Panc1 (cell line): Measurements from ENCODE around the gene RFPL1. TPM values are rescaled to one million over a fixed set of nuclear protein-coding genes. Genes with fewer than 3 reads are reported as not detected.

Experiments used
- ATAC-seq: fragments of 200-7000 bp; cut with Tn5 transposase; 2 replicates; pipeline ENCODE4 v1.9.1; 2020; ENCODE audit warnings: mild to moderate bottlenecking, moderate library complexity
- BruUV-seq: library from RNA; stranded (reverse); fragments of 400-500 nt; replicated peaks from 2 replicates; lab custom pipeline; 2021; lab: Mats Ljungman, UMichigan
- CTCF ChIA-PET: fragments of 300-600 bp; sonication (Branson Sonifier 250); formaldehyde crosslinking; loops from one replicate; lab custom pipeline; 2022; ENCODE audit warnings: antibody characterized with exemption; lab: Charles Lee
- POLR2A ChIA-PET: fragments of 300-600 bp; sonication (Branson Sonifier 250); formaldehyde crosslinking; loops from one replicate; lab custom pipeline; 2022; ENCODE audit warnings: antibody characterized with exemption; lab: Charles Lee
- DNase-seq: peaks from one replicate; pipeline ENCODE4 v3.0.0-alpha.2; 2010; ENCODE audit warnings: low read depth, low spot score
- H3K27ac ChIP-seq: 2 replicates; pipeline ENCODE4 v1.5.1; 2011; ENCODE audit warnings: mild to moderate bottlenecking, low read length, inconsistent platforms
- H3K27me3 ChIP-seq: fragments of 200-500 bp; sonication (Bioruptor generic); 2 replicates; pipeline ENCODE4 v1.6.0; 2014; ENCODE audit warnings: low read length, inconsistent platforms; ENCODE audit not compliant: control insufficient read depth, insufficient read depth
- H3K36me3 ChIP-seq: fragments of 200-500 bp; sonication (Bioruptor generic); 2 replicates; pipeline ENCODE4 v1.5.1; 2014; ENCODE audit warnings: inconsistent platforms, mild to moderate bottlenecking, low read length, moderate library complexity; ENCODE audit not compliant: control insufficient read depth, insufficient read depth
- H3K4me1 ChIP-seq: 2 replicates; pipeline ENCODE4 v1.5.1; 2011; ENCODE audit warnings: inconsistent platforms, mild to moderate bottlenecking, low read length, moderate library complexity; ENCODE audit not compliant: control insufficient read depth, insufficient read depth
- H3K4me3 ChIP-seq, 2 experiments: 2 replicates each; pipeline ENCODE4 v1.5.1; 2011 to 2012; ENCODE audit warnings: low read depth in 2 of 2, low read length in 2 of 2, mild to moderate bottlenecking in 2 of 2, inconsistent platforms in 1 of 2, moderate library complexity in 1 of 2
- H3K9me3 ChIP-seq: fragments of 200-500 bp; sonication (Bioruptor generic); 2 replicates; pipeline ENCODE4 v1.5.1; 2014; ENCODE audit warnings: low read depth, mild to moderate bottlenecking, inconsistent platforms, low read length, moderate library complexity; ENCODE audit not compliant: control insufficient read depth, insufficient read depth
- POLR2AphosphoS5 ChIP-seq: IDR thresholded peaks from 2 replicates; pipeline ENCODE4 v1.6.1; 2012; ENCODE audit warnings: mild to moderate bottlenecking, low read depth, low read length, moderate library complexity
- SIN3A ChIP-seq: IDR thresholded peaks from 2 replicates; pipeline ENCODE4 v1.6.1; 2012; ENCODE audit warnings: low read depth, mild to moderate bottlenecking, low read length, moderate library complexity, borderline replicate concordance; ENCODE audit not compliant: insufficient read depth
- TCF7L2 ChIP-seq: IDR thresholded peaks from 2 replicates; pipeline ENCODE4 v1.6.1; 2011; ENCODE audit warnings: mild to moderate bottlenecking, low read depth, low read length, inconsistent platforms
- in situ Hi-C: cut with HindIII; loops from 2 replicates; pipeline ENCODE4 v1.10.0; 2016; ENCODE audit warnings: low sequenced_read_pairs, low pct_unique_long_range_greater_than_20kb
- intact Hi-C: fragments of 100-400 bp; cut with micrococcal nuclease; formaldehyde crosslinking; loops from one replicate; pipeline ENCODE4 v1.10.0; 2022; ENCODE audit not compliant: unreplicated experiment
- total RNA-seq: library from RNA; stranded (reverse); gene quantifications from one replicate; pipeline ENCODE4 v1.2.1, GENCODE V29; 2021; ENCODE audit not compliant: unreplicated experiment
- TF ChIP-seq, protein P1 (sequence below): fragments of 450-650 bp; IDR thresholded peaks from 2 replicates; pipeline ENCODE4 v1.5.1; 2017; ENCODE audit warnings: mild to moderate bottlenecking
- TF ChIP-seq, protein P2 (sequence below), 2 experiments: IDR thresholded peaks; 2 replicates each; pipeline ENCODE4 v1.6.1; 2011 to 2012; ENCODE audit warnings: low read depth in 2 of 2, control low read depth in 1 of 2, low read length in 1 of 2, mild to moderate bottlenecking in 1 of 2, moderate library complexity in 1 of 2; ENCODE audit not compliant: insufficient read depth in 1 of 2

The RFPL1 gene
- total RNA-seq, 1 experiment from 2014 or later, result not detected

DNA sequence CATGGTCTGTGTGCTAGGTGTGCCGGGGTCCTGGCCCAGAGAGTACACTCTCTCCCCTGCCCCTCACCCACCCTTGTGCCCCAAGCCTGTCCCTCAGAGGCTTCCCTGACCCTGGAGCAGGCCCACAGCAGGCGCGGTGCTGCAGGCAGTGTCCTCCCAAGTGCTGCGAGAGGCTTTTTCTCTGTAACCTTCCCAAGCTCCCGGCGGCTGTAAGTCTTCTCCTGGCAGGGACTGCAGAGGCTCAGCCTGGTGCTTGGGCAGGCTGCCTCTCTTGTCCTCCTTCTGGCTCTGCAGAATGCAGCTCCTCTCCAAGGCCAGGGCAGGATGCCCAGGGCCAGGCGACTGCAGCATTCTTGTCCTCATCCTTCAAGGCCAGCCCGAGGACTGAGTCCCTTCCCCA is 15.9 kb downstream of the RFPL1 start:
- intact Hi-C loops (no loop called here), in situ Hi-C loops (no loop called here)
- H3K4me1 ChIP-seq, result no peaks in the 10 kb centered on the region
- H3K4me3 ChIP-seq, result no peak overlapping the region
- H3K9me3 ChIP-seq, result no peaks in the 10 kb centered on the region
- CTCF ChIA-PET, result no interaction called here
- no peak for TF ChIP-seq TCF7L2
- TF ChIP-seq POLR2AphosphoS5, result no peak
- BruUV-seq, result no TSS peak
- ATAC-seq, result peak; percentile 23
- no peaks in the 10 kb centered on the region for H3K36me3 ChIP-seq
- POLR2A ChIA-PET, result no interaction called here
- no peak for DNase-seq
- H3K27ac ChIP-seq, result no peak overlapping the region
- H3K27me3 ChIP-seq, result no peaks in the 10 kb centered on the region

DNA sequence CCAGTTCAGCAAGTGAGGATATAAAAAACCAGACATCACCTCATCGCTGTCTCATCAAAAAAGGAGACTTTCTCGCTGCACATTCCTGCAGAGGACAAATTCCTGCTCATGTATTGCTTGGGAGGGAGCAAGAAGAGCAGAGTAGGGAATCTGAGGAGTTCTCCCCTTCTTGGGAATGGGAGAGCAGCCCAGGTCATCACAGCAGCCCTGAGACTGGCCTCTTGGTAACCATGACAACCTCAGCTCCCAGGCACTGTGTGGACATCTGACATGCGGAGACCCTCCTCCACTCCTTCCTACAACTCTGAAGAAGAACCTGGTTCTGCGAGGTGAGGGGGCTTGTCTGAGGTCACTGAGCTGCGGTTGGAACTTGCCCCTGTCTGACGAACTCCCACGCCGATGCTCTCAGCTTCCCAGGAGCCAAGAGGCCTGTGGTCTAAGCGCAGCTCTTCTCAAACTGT is 17.9 kb downstream of the RFPL1 start:
- POLR2A ChIA-PET, result no interaction called here
- no peaks in the 10 kb centered on the region for H3K4me1 ChIP-seq
- in situ Hi-C loops, result no loop called here

More for the DNA sequence above, 17.9 kb downstream of the RFPL1 start:
- Histone ChIP-seq H3K4me3 (no peak overlapping the region), H3K27me3 (no peaks in the 10 kb centered on the region), H3K36me3 (no peaks in the 10 kb centered on the region), H3K9me3 (no peaks in the 10 kb centered on the region), H3K27ac (no peak overlapping the region)
- TF ChIP-seq SIN3A (no peak), TCF7L2 (no peak), POLR2AphosphoS5 (no peak)
- TF ChIP-seq, protein P1, sequence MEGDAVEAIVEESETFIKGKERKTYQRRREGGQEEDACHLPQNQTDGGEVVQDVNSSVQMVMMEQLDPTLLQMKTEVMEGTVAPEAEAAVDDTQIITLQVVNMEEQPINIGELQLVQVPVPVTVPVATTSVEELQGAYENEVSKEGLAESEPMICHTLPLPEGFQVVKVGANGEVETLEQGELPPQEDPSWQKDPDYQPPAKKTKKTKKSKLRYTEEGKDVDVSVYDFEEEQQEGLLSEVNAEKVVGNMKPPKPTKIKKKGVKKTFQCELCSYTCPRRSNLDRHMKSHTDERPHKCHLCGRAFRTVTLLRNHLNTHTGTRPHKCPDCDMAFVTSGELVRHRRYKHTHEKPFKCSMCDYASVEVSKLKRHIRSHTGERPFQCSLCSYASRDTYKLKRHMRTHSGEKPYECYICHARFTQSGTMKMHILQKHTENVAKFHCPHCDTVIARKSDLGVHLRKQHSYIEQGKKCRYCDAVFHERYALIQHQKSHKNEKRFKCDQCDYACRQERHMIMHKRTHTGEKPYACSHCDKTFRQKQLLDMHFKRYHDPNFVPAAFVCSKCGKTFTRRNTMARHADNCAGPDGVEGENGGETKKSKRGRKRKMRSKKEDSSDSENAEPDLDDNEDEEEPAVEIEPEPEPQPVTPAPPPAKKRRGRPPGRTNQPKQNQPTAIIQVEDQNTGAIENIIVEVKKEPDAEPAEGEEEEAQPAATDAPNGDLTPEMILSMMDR, result no peak
- TF ChIP-seq, protein P2, sequence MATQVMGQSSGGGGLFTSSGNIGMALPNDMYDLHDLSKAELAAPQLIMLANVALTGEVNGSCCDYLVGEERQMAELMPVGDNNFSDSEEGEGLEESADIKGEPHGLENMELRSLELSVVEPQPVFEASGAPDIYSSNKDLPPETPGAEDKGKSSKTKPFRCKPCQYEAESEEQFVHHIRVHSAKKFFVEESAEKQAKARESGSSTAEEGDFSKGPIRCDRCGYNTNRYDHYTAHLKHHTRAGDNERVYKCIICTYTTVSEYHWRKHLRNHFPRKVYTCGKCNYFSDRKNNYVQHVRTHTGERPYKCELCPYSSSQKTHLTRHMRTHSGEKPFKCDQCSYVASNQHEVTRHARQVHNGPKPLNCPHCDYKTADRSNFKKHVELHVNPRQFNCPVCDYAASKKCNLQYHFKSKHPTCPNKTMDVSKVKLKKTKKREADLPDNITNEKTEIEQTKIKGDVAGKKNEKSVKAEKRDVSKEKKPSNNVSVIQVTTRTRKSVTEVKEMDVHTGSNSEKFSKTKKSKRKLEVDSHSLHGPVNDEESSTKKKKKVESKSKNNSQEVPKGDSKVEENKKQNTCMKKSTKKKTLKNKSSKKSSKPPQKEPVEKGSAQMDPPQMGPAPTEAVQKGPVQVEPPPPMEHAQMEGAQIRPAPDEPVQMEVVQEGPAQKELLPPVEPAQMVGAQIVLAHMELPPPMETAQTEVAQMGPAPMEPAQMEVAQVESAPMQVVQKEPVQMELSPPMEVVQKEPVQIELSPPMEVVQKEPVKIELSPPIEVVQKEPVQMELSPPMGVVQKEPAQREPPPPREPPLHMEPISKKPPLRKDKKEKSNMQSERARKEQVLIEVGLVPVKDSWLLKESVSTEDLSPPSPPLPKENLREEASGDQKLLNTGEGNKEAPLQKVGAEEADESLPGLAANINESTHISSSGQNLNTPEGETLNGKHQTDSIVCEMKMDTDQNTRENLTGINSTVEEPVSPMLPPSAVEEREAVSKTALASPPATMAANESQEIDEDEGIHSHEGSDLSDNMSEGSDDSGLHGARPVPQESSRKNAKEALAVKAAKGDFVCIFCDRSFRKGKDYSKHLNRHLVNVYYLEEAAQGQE (IDR thresholded peaks at IDR 0.05; ENCODE audit: insufficient read depth in 1 of 2, low read depth in 2 of 2, low read length in 1 of 2), result no peak
- intact Hi-C loops, result no loop called here
- ATAC-seq (no peak), DNase-seq (no peak)
- CTCF ChIA-PET, result no interaction called here
- no TSS peak for BruUV-seq
